Epithelial cell of alveolus of lung (primary cell): ENCODE results near the gene HS3ST3A1. TPM values are rescaled to one million over a fixed set of nuclear protein-coding genes. Genes with fewer than 3 reads are reported as not detected.

Experiments used
- total RNA-seq: library from RNA; depleted of rRNA; stranded (reverse); fragments of >200 nt; gene quantifications from 2 replicates; pipeline ENCODE4 v1.2.1, GENCODE V29; 2015

Gene HS3ST3A1
- total RNA-seq = 36.4 and 55.3 TPM in 2 replicates

DNA sequence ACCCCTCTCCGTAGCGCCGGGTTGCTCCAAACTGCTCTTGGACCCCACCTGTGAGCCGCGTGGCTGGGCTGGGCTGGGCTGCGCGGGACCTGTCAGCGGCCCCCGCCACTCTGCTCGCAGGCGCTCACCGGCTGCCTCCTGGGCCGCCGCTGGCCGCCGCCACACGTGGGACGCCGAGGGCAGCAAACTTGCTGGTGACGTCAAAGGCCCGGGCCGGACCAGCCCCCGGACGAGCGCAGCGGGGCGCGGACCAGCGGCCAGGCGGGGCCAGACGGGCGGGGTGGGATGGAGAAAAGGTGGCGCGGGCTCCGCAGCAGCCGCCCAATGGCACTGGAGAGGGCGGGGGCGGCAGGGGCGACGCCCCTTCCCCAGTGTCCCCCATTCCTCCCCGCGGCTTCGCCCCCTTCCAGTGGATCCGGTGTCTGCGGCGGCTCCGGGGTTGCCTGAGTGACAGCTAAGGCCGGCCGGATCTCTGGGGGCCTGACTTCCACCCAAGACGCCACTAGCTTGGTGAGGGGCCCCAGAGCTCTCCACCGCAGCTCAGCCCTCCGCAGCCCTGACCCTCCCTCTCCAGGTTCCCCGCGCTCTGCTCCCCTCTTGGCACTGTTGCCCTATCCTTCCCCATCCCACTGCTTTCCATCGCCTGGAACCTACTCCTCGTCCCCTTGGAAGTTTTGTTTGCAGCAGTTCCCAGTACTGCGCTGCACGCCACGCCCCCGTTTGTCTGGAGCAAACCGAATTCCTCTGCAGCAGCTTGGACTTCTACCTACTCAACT lies at the start of gene HS3ST3A1:
Gene HS3ST3A1 (minus strand): TSS at position 154 of the 776 bp plus-strand sequence. CDS start 800 bp downstream, outside the sequence.

